ENCODE results near the gene PARVA.
"Not testable (repeated sequence)": the region's sequence is repeated elsewhere in the genome, so short reads cannot be mapped to it uniquely, and the experiment has no call there.

Gene PARVA

DNA sequence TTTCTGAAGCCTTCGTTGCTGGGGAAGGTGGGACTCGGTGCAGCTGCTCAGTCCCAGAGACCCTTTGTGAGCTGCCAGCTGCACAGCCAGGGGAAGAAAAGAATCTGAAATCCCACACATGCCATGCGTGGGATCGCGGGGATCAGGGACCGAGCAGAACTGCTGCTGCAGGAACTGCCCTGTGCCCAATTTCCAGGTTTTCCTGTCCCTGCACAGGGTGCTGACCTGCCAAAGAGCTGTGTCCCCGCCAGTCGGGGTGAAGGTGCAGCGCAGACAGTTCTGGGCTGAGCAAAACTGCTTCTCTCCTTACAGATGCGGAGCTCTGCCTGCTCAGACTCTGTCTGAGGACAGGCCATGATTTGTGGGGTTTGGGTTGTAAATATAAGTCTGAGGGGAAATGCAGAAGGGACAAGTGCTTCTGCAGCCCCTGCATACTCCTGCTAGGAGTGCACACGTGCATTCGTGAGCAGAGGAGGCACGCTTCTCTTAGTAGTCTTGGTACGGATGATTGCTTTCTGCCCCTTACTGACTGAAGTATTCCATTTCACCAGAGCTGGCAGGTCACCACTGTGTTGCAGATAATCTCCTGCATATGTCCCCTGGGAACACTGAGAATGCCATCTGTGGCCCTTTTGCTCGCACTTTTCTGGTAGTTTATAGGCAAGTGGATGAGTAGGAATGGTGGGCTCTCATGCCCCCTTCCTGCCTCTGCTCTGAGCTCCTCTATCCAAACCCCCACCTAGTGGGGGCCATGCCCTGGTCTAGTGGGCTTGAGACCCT, 141.4 kb downstream of the PARVA start:
- H3K14ac ChIP-seq (ENCODE audit: low read length in 2 of 2): no peak overlapping the region
- H2AFZ ChIP-seq (ENCODE audit: low read depth, low read length): no peak overlapping the region
- H3K18ac ChIP-seq (ENCODE audit: low read depth in 1 of 2, low read length in 2 of 2): no peak overlapping the region
- peaks cover 51 to 81% of the 10 kb centered on the region in 2 experiments for H3K36me3 ChIP-seq (ENCODE audit: control insufficient read depth in 1 of 2, insufficient read depth in 2 of 2, low read depth in 1 of 2, low read length in 2 of 2)
- no peak overlapping the region for H3K4ac ChIP-seq (ENCODE audit: low read depth in 1 of 2, low read length in 2 of 2)
- H3K9me3 ChIP-seq (ENCODE audit: control insufficient read depth, low read length): no peaks in the 10 kb centered on the region
- H4K91ac ChIP-seq (ENCODE audit: low read length): no peak overlapping the region
- H2BK15ac ChIP-seq (ENCODE audit: low read depth, poor library complexity, severe bottlenecking): no peak overlapping the region
- no peak overlapping the region for H3K4me3 ChIP-seq (ENCODE audit: insufficient read depth in 1 of 2, low read depth in 1 of 2, low read length in 2 of 2)
- no peak overlapping the region for H3K4me2 ChIP-seq (ENCODE audit: low read length, poor library complexity, severe bottlenecking)
- H4K8ac ChIP-seq (ENCODE audit: low read length): no peak overlapping the region
- peaks cover 2% of the 10 kb centered on the region for H3K79me1 ChIP-seq (replicated peaks; ENCODE audit: low read length, poor library complexity, severe bottlenecking)
- H2AK5ac ChIP-seq (ENCODE audit: low read length, severe bottlenecking): no peak overlapping the region
- H2BK120ac ChIP-seq (ENCODE audit: low read depth, low read length): no peak overlapping the region
- no peak overlapping the region for H3K27ac ChIP-seq (ENCODE audit: low read length, poor library complexity, severe bottlenecking)
- no peak overlapping the region for H2BK12ac ChIP-seq (ENCODE audit: low read length in 2 of 2)
- H3K9ac ChIP-seq (ENCODE audit: low read length): no peak overlapping the region
- no peak overlapping the region for H2BK5ac ChIP-seq (ENCODE audit: low read depth, low read length, poor library complexity, severe bottlenecking)
- no peak for DNase-seq
- WGBS: 96% methylated on average over 14 of the region's 15 CpGs
- H3K4me1 ChIP-seq (ENCODE audit: control insufficient read depth, insufficient read depth, low read depth, low read length): no peaks in the 10 kb centered on the region
- H3K23ac ChIP-seq (ENCODE audit: low read length in 2 of 2): no peak overlapping the region
- no peaks in the 10 kb centered on the region for H3K27me3 ChIP-seq (ENCODE audit: control insufficient read depth in 1 of 2, insufficient read depth in 1 of 2, low read length in 2 of 2)

DNA sequence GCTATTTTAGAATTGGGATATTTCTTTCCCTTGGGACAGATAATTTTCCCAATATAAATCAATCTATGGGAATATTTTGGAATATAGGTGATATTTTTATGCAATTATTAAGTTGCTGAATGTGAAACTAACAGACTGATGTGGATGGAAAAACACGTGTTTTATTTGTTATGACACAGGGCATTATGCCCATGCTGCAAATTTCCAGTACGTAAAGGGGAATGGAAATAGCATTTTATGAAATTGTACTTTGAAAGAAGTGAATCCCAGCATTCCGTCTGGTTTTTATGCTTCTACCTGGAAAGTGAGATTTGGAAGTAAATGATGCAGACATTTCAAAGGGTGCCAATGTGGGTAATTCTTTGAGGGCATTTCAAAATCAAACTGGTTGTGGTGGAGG, 142.7 kb downstream of the PARVA start:
- Histone ChIP-seq H3K9me3 (ENCODE audit: control insufficient read depth, low read length) (no peaks in the 10 kb centered on the region), H3K79me1 (replicated peaks; ENCODE audit: low read length, poor library complexity, severe bottlenecking) (peaks cover 2% of the 10 kb centered on the region), H2AK5ac (ENCODE audit: low read length, severe bottlenecking) (no peak overlapping the region), H3K23ac (ENCODE audit: low read length in 2 of 2) (no peak overlapping the region), H3K4me2 (ENCODE audit: low read length, poor library complexity, severe bottlenecking) (no peak overlapping the region), H3K4me3 (ENCODE audit: insufficient read depth in 1 of 2, low read depth in 1 of 2, low read length in 2 of 2) (no peak overlapping the region), H2BK12ac (ENCODE audit: low read length in 2 of 2) (no peak overlapping the region), H4K8ac (ENCODE audit: low read length) (no peak overlapping the region), H3K36me3 (ENCODE audit: control insufficient read depth in 1 of 2, insufficient read depth in 2 of 2, low read depth in 1 of 2, low read length in 2 of 2) (peaks cover 55 to 73% of the 10 kb centered on the region in 2 experiments), H3K4ac (ENCODE audit: low read depth in 1 of 2, low read length in 2 of 2) (no peak overlapping the region), H3K18ac (ENCODE audit: low read depth in 1 of 2, low read length in 2 of 2) (no peak overlapping the region), H2BK120ac (ENCODE audit: low read depth, low read length) (no peak overlapping the region), H3K4me1 (ENCODE audit: control insufficient read depth, insufficient read depth, low read depth, low read length) (no peaks in the 10 kb centered on the region), H2BK5ac (ENCODE audit: low read depth, low read length, poor library complexity, severe bottlenecking) (no peak overlapping the region), H2AFZ (ENCODE audit: low read depth, low read length) (no peak overlapping the region), H3K9ac (ENCODE audit: low read length) (no peak overlapping the region), H3K27ac (ENCODE audit: low read length, poor library complexity, severe bottlenecking) (no peak overlapping the region), H4K91ac (ENCODE audit: low read length) (no peak overlapping the region), H2BK15ac (ENCODE audit: low read depth, poor library complexity, severe bottlenecking) (no peak overlapping the region), H3K14ac (ENCODE audit: low read length in 2 of 2) (no peak overlapping the region), H3K27me3 (ENCODE audit: control insufficient read depth in 1 of 2, insufficient read depth in 1 of 2, low read length in 2 of 2) (no peaks in the 10 kb centered on the region)
- 95% methylated on average over 3 of the region's 3 CpGs for WGBS
- no peak for DNase-seq

DNA sequence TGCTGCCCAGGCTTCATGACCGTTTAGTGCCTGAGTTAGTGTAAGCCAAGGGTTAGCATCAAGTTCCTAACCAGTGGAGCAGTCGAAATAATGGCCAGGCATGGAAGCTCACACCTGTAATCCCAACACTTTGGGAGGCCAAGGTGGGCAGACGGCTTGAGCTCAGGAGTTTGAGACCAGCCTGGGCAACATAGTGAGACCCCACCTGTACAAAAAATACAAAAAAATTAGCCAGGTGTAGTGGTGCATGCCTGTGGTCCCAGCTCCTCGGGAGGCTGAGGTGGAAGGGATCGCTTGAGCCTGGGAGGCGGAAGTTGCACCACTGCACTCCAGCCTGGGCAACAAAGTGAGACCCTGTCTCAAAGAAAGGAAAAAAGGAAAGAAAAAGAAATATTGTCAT, 143.2 kb downstream of the PARVA start:
- H3K4ac ChIP-seq (ENCODE audit: low read depth in 1 of 2, low read length in 2 of 2); H3K9ac ChIP-seq (ENCODE audit: low read length); DNase-seq; H2BK12ac ChIP-seq (ENCODE audit: low read length in 2 of 2); H3K27ac ChIP-seq (ENCODE audit: low read length, poor library complexity, severe bottlenecking); H2BK120ac ChIP-seq (ENCODE audit: low read depth, low read length); H4K8ac ChIP-seq (ENCODE audit: low read length); H2AK5ac ChIP-seq (ENCODE audit: low read length, severe bottlenecking); H2AFZ ChIP-seq (ENCODE audit: low read depth, low read length); H3K9me3 ChIP-seq (ENCODE audit: control insufficient read depth, low read length); H3K23ac ChIP-seq (ENCODE audit: low read length in 2 of 2); H3K4me1 ChIP-seq (ENCODE audit: control insufficient read depth, insufficient read depth, low read depth, low read length); H3K4me3 ChIP-seq (ENCODE audit: insufficient read depth in 1 of 2, low read depth in 1 of 2, low read length in 2 of 2); H3K4me2 ChIP-seq (ENCODE audit: low read length, poor library complexity, severe bottlenecking); H3K14ac ChIP-seq (ENCODE audit: low read length in 2 of 2); H4K91ac ChIP-seq (ENCODE audit: low read length); H3K79me1 ChIP-seq (replicated peaks; ENCODE audit: low read length, poor library complexity, severe bottlenecking); H2BK5ac ChIP-seq (ENCODE audit: low read depth, low read length, poor library complexity, severe bottlenecking); H3K27me3 ChIP-seq (ENCODE audit: control insufficient read depth in 1 of 2, insufficient read depth in 1 of 2, low read length in 2 of 2); H2BK15ac ChIP-seq (ENCODE audit: low read depth, poor library complexity, severe bottlenecking); H3K18ac ChIP-seq (ENCODE audit: low read depth in 1 of 2, low read length in 2 of 2): not testable (repeated sequence)
- peaks cover 57 to 68% of the 10 kb centered on the region in 2 experiments for H3K36me3 ChIP-seq (ENCODE audit: control insufficient read depth in 1 of 2, insufficient read depth in 2 of 2, low read depth in 1 of 2, low read length in 2 of 2)
- WGBS: 94% methylated on average over 6 of the region's 6 CpGs

DNA sequence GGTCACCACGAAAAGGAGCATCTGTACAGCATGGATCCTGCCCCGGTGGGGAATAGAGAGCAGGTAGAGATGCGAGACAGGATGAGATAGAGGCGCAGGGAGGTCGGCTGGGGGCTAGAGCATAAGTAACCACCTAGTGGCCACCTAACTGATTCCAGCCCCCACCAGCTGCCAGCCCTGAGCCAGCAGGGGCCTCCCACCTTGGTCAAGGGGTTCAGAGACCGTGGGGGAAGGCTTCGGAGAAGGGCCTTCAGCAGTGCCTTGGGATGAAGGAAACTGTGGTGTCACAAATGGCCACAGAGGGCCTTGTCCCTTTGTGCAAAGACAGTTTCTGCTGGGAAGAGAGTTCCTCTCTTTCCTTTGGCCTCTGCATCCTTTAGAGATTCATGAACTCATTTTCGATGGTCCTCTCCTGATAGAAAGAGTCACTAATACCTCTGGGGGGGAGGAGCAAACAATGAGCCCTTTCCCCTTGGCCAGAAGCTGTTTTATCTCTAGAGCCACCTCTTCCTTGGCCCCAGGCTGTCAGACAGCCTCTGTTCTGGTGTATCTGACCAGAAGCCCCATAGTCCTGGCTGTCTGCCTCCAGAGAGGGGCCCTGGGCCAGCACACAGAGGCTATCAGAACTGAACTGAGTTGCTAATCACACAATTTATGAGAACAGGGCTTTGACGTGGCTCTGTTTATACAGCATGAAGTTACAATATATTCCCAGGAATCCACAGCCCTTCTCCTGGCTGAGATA, 146.0 kb downstream of the PARVA start:
- Histone ChIP-seq H2BK15ac (ENCODE audit: low read depth, poor library complexity, severe bottlenecking) (no peak overlapping the region), H3K4me2 (ENCODE audit: low read length, poor library complexity, severe bottlenecking) (no peak overlapping the region), H2AFZ (ENCODE audit: low read depth, low read length) (no peak overlapping the region), H3K14ac (ENCODE audit: low read length in 2 of 2) (no peak overlapping the region), H3K27me3 (ENCODE audit: control insufficient read depth in 1 of 2, insufficient read depth in 1 of 2, low read length in 2 of 2) (no peaks in the 10 kb centered on the region), H3K27ac (ENCODE audit: low read length, poor library complexity, severe bottlenecking) (no peak overlapping the region), H3K36me3 (ENCODE audit: control insufficient read depth in 1 of 2, insufficient read depth in 2 of 2, low read depth in 1 of 2, low read length in 2 of 2) (peaks cover 49 to 54% of the 10 kb centered on the region in 2 experiments), H4K8ac (ENCODE audit: low read length) (no peak overlapping the region), H3K4me3 (ENCODE audit: insufficient read depth in 1 of 2, low read depth in 1 of 2, low read length in 2 of 2) (no peak overlapping the region), H3K9ac (ENCODE audit: low read length) (no peak overlapping the region), H3K18ac (ENCODE audit: low read depth in 1 of 2, low read length in 2 of 2) (peak overlapping the region in 1 of 2 experiments; percentile 50), H2AK5ac (ENCODE audit: low read length, severe bottlenecking) (no peak overlapping the region), H3K9me3 (ENCODE audit: control insufficient read depth, low read length) (no peaks in the 10 kb centered on the region), H3K23ac (ENCODE audit: low read length in 2 of 2) (no peak overlapping the region), H2BK120ac (ENCODE audit: low read depth, low read length) (no peak overlapping the region), H4K91ac (ENCODE audit: low read length) (no peak overlapping the region), H3K4ac (ENCODE audit: low read depth in 1 of 2, low read length in 2 of 2) (no peak overlapping the region), H2BK12ac (ENCODE audit: low read length in 2 of 2) (peak overlapping the region in 1 of 2 experiments; percentile 30), H2BK5ac (ENCODE audit: low read depth, low read length, poor library complexity, severe bottlenecking) (no peak overlapping the region), H3K79me1 (replicated peaks; ENCODE audit: low read length, poor library complexity, severe bottlenecking) (peaks cover 10% of the 10 kb centered on the region), H3K4me1 (ENCODE audit: control insufficient read depth, insufficient read depth, low read depth, low read length) (peaks cover 10% of the 10 kb centered on the region)
- WGBS: 84% methylated on average over 9 of the region's 9 CpGs
- no peak for DNase-seq
